Skin epidermis (tissue), 12 donors: Measurements from ENCODE around the gene GPRIN3.
"Not testable (repeated sequence)": the region's sequence is repeated elsewhere in the genome, so short reads cannot be mapped to it uniquely, and the experiment has no call there.

Experiments used
- H3K27ac ChIP-seq, 21 experiments: fragments of 200-600 bp; sonication (generic) in 11 of 21; one replicate each; pipeline ENCODE4 v1.5.0; 2020; ENCODE audit warnings: mild to moderate bottlenecking in 3 of 21, inconsistent platforms in 2 of 21, moderate library complexity in 2 of 21
- H3K4me3 ChIP-seq, 7 experiments: fragments of 200-600 bp; sonication (generic) in 2 of 7; one replicate each; pipeline ENCODE4 v1.5.0; 2020; ENCODE audit warnings: inconsistent platforms in 2 of 7, mild to moderate bottlenecking in 2 of 7, moderate library complexity in 1 of 7

Gene GPRIN3

GRCh38 chr4:89242216-89242615, 65.4 kb downstream of the GPRIN3 start:
- Histone ChIP-seq H3K4me3 (no peak overlapping the region), H3K27ac (no peak overlapping the region)

- Histone ChIP-seq H3K4me3 (no peak overlapping the region), H3K27ac (no peak overlapping the region)
Measured at GRCh38 chr4:89230271-89230670, 77.3 kb downstream of the GPRIN3 start.

- no peak overlapping the region for H3K27ac ChIP-seq
- no peak overlapping the region for H3K4me3 ChIP-seq
Measured at GRCh38 chr4:89226665-89227574, 80.7 kb downstream of the GPRIN3 start.

- no peak overlapping the region for H3K27ac ChIP-seq
- H3K4me3 ChIP-seq = no peak overlapping the region
Measured at GRCh38 chr4:89222170-89222569, 85.4 kb downstream of the GPRIN3 start.

GRCh38 chr4:89221167-89221867, 86.3 kb downstream of the GPRIN3 start:
- Histone ChIP-seq H3K4me3 (no peak overlapping the region), H3K27ac (no peak overlapping the region)

GRCh38 chr4:89218587-89218986, 89.0 kb downstream of the GPRIN3 start:
- no peak overlapping the region for H3K27ac ChIP-seq

GRCh38 chr4:89217604-89218003, 90.0 kb downstream of the GPRIN3 start:
- Histone ChIP-seq H3K4me3 (no peak overlapping the region), H3K27ac (no peak overlapping the region)

More at GRCh38 chr4:89218587-89218986, 89.0 kb downstream of the GPRIN3 start:
- H3K4me3 ChIP-seq = no peak overlapping the region

- Histone ChIP-seq H3K27ac (no peak overlapping the region), H3K4me3 (no peak overlapping the region)
Measured at GRCh38 chr4:89216866-89217265, 90.7 kb downstream of the GPRIN3 start.

- Histone ChIP-seq H3K4me3 (no peak overlapping the region), H3K27ac (no peak overlapping the region)
Measured at GRCh38 chr4:89216422-89216821, 91.2 kb downstream of the GPRIN3 start.

GRCh38 chr4:89215736-89216135, 91.9 kb downstream of the GPRIN3 start:
- Histone ChIP-seq H3K27ac (no peak overlapping the region), H3K4me3 (no peak overlapping the region)

GRCh38 chr4:89214308-89214707, 93.3 kb downstream of the GPRIN3 start:
- no peak overlapping the region for H3K27ac ChIP-seq
- no peak overlapping the region for H3K4me3 ChIP-seq

- H3K4me3 ChIP-seq = no peak overlapping the region
- no peak overlapping the region for H3K27ac ChIP-seq
Measured at GRCh38 chr4:89213382-89213701, 94.3 kb downstream of the GPRIN3 start.

GRCh38 chr4:89212666-89213381, 94.8 kb downstream of the GPRIN3 start:
- Histone ChIP-seq H3K4me3 (no peak overlapping the region), H3K27ac (no peak overlapping the region)

GRCh38 chr4:89204624-89205023, 103.0 kb downstream of the GPRIN3 start:
- H3K4me3 ChIP-seq = no peak overlapping the region

GRCh38 chr4:89203902-89204301, 103.7 kb downstream of the GPRIN3 start:
- no peak overlapping the region for H3K4me3 ChIP-seq
- H3K27ac ChIP-seq = no peak overlapping the region

More at GRCh38 chr4:89204624-89205023, 103.0 kb downstream of the GPRIN3 start:
- H3K27ac ChIP-seq = no peak overlapping the region

GRCh38 chr4:89199394-89199793, 108.2 kb downstream of the GPRIN3 start:
- H3K27ac ChIP-seq, H3K4me3 ChIP-seq: not testable (repeated sequence)

- no peak overlapping the region for H3K4me3 ChIP-seq
- H3K27ac ChIP-seq = no peak overlapping the region
Measured at GRCh38 chr4:89197920-89198319, 109.7 kb downstream of the GPRIN3 start.

- Histone ChIP-seq H3K4me3 (no peak overlapping the region), H3K27ac (no peak overlapping the region)
Measured at GRCh38 chr4:89196745-89197144, 110.9 kb downstream of the GPRIN3 start.

- no peak overlapping the region for H3K27ac ChIP-seq
- H3K4me3 ChIP-seq = no peak overlapping the region
Measured at GRCh38 chr4:89196056-89196674, 111.4 kb downstream of the GPRIN3 start.

- H3K27ac ChIP-seq = no peak overlapping the region
- H3K4me3 ChIP-seq = no peak overlapping the region
Measured at GRCh38 chr4:89193843-89194242, 113.8 kb downstream of the GPRIN3 start.
